Thoracic aorta (tissue), 2 donors: ENCODE measurements around the gene CLEC7A. TPM values are rescaled to one million over a fixed set of nuclear protein-coding genes. Genes with fewer than 3 reads are reported as not detected.

Experiments used
- ATAC-seq: fragments of 150-250 bp; one replicate; pipeline ENCODE4 v1.8.0; 2017; ENCODE audit warnings: low read depth; ENCODE audit not compliant: insufficient number of reproducible peaks, low FRiP score
- DNase-seq: peaks from one replicate; pipeline ENCODE4 v3.0.0-alpha.2; 2020; ENCODE audit warnings: low spot score
- H3K27ac ChIP-seq, 2 donors: fragments of 200-600 bp; sonication (generic); 1 replicate in 1 of 2; 2 replicates in 1 of 2; pipeline ENCODE4 v1.5.1; 2016; ENCODE audit warnings: mild to moderate bottlenecking in 2 of 2, moderate library complexity in 2 of 2
- H3K27me3 ChIP-seq: fragments of 200-600 bp; sonication (generic); replicated peaks from 2 replicates; pipeline ENCODE4 v1.6.0; 2016; ENCODE audit warnings: mild to moderate bottlenecking; ENCODE audit not compliant: insufficient read depth
- H3K36me3 ChIP-seq: fragments of 200-600 bp; sonication (generic); one replicate; pipeline ENCODE4 v1.5.1; 2016
- H3K4me1 ChIP-seq, 2 donors: fragments of 200-600 bp; sonication (generic); 1 replicate in 1 of 2; 2 replicates in 1 of 2; pipeline versions ENCODE4 v1.5.1 to v1.6.0; 2016; ENCODE audit warnings: low read depth in 2 of 2, mild to moderate bottlenecking in 1 of 2; ENCODE audit not compliant: control insufficient read depth in 1 of 2
- H3K4me3 ChIP-seq: fragments of 200-600 bp; sonication (generic); 2 replicates; pipeline ENCODE4 v1.5.1; 2016; ENCODE audit warnings: mild to moderate bottlenecking
- H3K9me3 ChIP-seq: fragments of 200-600 bp; sonication (generic); 2 replicates; pipeline ENCODE4 v1.5.1; 2016
- total RNA-seq, 2 donors: library from RNA; depleted of rRNA; stranded (reverse); fragments of >200 nt; gene quantifications; one replicate each; pipeline versions ENCODE4 v1.1.0 to v1.2.3, GENCODE V29; 2016
- TF ChIP-seq, protein P1 (sequence below): fragments of 200-600 bp; sonication (generic); IDR thresholded peaks from one replicate; pipeline ENCODE4 v1.5.1; 2019; ENCODE audit warnings: antibody characterized with exemption

The CLEC7A gene
- total RNA-seq, 2 donors from 2014 or later = 22.6 to 24.3 TPM

DNA sequence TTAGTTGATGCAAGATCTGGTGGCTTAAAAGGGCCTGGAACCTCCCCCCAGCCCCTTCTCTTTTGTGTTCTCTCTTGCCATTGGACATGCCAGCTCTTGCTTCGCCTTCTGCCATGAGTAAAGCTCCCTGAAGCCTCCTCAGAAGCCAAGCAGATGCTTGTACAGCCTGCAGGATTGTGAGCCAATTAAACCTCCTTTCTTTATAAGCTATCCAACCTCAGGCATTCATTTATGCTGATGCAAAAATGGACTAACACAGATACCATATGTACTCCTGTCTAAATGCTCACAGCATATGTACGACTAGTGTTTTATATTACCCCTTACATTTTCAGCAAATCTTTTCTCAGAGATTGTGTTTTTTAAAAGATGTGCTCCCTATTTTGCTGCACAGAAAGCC, 57.9 kb downstream of the CLEC7A start:
- no peak for DNase-seq
- Histone ChIP-seq H3K4me1 (no peaks in the 10 kb centered on the region), H3K9me3 (no peaks in the 10 kb centered on the region), H3K4me3 (no peak overlapping the region), H3K27me3 (no peaks in the 10 kb centered on the region), H3K36me3 (no peaks in the 10 kb centered on the region), H3K27ac (no peak overlapping the region)
- TF ChIP-seq, protein P1, sequence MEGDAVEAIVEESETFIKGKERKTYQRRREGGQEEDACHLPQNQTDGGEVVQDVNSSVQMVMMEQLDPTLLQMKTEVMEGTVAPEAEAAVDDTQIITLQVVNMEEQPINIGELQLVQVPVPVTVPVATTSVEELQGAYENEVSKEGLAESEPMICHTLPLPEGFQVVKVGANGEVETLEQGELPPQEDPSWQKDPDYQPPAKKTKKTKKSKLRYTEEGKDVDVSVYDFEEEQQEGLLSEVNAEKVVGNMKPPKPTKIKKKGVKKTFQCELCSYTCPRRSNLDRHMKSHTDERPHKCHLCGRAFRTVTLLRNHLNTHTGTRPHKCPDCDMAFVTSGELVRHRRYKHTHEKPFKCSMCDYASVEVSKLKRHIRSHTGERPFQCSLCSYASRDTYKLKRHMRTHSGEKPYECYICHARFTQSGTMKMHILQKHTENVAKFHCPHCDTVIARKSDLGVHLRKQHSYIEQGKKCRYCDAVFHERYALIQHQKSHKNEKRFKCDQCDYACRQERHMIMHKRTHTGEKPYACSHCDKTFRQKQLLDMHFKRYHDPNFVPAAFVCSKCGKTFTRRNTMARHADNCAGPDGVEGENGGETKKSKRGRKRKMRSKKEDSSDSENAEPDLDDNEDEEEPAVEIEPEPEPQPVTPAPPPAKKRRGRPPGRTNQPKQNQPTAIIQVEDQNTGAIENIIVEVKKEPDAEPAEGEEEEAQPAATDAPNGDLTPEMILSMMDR = no peak
- no peak for ATAC-seq

DNA sequence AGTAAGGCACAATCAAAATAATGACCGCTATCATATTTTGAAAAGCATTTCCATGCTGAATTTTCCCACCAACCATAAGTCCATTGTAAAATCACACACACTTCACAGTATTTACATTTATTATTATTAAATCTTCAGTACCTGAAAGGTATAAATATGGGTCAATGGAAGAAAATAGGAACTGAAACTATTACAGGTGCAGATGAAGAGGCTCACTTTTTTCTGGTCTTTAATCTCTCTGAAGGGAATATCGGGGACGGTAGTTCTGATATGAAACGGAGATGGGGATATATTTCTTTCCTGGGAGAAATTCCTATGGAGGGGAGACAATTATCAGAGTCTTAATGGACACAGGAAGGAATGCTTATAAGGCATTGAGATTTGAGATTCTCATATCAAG, 59.6 kb downstream of the CLEC7A start:
- TF ChIP-seq, protein P1 = no peak
- no peak for DNase-seq

DNA sequence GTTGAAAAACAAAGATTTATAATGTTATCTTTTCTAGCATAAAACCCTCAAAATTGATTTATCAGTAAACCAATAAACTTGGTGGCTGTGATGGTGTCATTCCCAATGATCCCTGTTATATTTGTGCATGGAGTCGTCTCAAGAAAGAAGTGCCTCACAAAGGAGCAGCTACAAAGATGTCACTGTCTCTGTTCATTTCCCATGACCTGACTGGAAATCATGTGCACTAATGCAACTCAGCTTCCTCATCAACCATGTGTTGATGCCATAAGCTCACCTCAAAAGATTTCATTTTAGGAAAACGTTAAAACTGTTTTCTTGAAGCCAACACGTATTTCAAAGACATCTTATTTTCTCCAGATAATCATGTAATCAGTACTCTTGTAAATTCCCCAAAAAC, 60.0 kb downstream of the CLEC7A start:
- no peaks in the 10 kb centered on the region for H3K27me3 ChIP-seq

More for the DNA sequence above, 59.6 kb downstream of the CLEC7A start:
- H3K27me3 ChIP-seq = no peaks in the 10 kb centered on the region
- no peaks in the 10 kb centered on the region for H3K36me3 ChIP-seq
- ATAC-seq = no peak
- H3K27ac ChIP-seq = no peak overlapping the region
- H3K9me3 ChIP-seq = no peaks in the 10 kb centered on the region
- H3K4me1 ChIP-seq = no peaks in the 10 kb centered on the region
- H3K4me3 ChIP-seq = no peak overlapping the region

DNA sequence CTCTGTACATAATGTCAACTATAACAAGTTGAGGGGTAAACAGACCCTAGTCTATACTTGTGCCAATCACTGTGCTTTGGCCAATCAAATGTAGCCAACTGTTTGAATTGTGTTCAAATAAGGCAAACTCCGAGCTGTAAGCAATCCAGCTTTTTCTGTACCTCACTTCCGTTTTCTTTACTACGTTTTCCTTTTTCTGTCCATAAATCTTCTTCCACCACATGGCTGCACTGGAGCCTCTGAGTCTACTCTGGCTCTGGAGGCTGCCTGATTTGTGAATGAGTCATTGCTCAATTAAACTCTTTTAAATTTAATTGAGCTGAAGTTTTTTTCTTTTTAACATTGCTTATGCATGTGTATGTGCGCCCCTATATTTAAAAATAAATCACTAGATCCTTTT, 60.9 kb downstream of the CLEC7A start:
- Histone ChIP-seq H3K27me3 (no peaks in the 10 kb centered on the region), H3K27ac (peak overlapping the region; percentile 12 to 37), H3K9me3 (no peaks in the 10 kb centered on the region), H3K4me1 (no peaks in the 10 kb centered on the region), H3K36me3 (no peaks in the 10 kb centered on the region), H3K4me3 (no peak overlapping the region)
- DNase-seq (no peak), ATAC-seq (no peak)
- TF ChIP-seq, protein P1 = no peak

More for the DNA sequence above, 60.0 kb downstream of the CLEC7A start:
- ATAC-seq (no peak), DNase-seq (no peak)
- H3K27ac ChIP-seq = no peak overlapping the region
- H3K36me3 ChIP-seq = no peaks in the 10 kb centered on the region
- no peak overlapping the region for H3K4me3 ChIP-seq
- no peaks in the 10 kb centered on the region for H3K4me1 ChIP-seq
- TF ChIP-seq, protein P1 = no peak
- H3K9me3 ChIP-seq = no peaks in the 10 kb centered on the region

DNA sequence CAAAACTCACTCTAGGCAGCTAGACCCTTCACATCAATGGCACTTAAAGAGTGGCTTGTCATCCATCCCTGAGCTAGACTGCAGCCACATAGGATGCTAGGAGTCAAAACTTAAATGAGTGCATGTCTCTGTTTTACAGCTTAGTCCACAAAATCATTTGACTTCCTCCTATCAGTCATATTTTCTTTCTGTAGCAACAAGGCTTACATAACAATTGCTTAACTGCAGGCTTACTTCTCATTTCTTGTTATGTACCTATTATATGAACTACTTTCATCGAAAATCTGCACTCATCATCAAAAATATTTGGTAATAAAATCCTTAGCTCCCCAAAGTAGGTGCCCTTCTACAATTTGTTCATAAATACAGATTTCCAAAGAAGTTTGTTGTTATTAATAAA, 61.4 kb downstream of the CLEC7A start:
- TF ChIP-seq, protein P1 = no peak
- Histone ChIP-seq H3K4me1 (no peaks in the 10 kb centered on the region), H3K27ac (peak overlapping the region; percentile 12 to 37), H3K27me3 (no peaks in the 10 kb centered on the region), H3K9me3 (no peaks in the 10 kb centered on the region), H3K4me3 (no peak overlapping the region), H3K36me3 (no peaks in the 10 kb centered on the region)
- ATAC-seq = no peak
- no peak for DNase-seq
